ENCODE data around the gene SMARCD2. TPM values are rescaled to one million over a fixed set of nuclear protein-coding genes. Genes with fewer than 3 reads are reported as not detected.
"Not testable (repeated sequence)": the region's sequence is repeated elsewhere in the genome, so short reads cannot be mapped to it uniquely, and the experiment has no call there.

The SMARCD2 gene
- total RNA-seq, 1 donor from 2014 or later: 78.0 TPM

- intact Hi-C loops (cut with DNase I): no loop called here
- H3K4me3 ChIP-seq: peak overlapping the region; percentile 23 to 56
- H3K27me3 ChIP-seq: no peaks in the 10 kb centered on the region
- no peaks in the 10 kb centered on the region for H3K9me3 ChIP-seq
- TF ChIP-seq CTCF (IDR thresholded peaks at IDR 0.05): peak; percentile 73 to 84 (median 84)
- peaks cover 3 to 5% of the 10 kb centered on the region in 2 donors for H3K4me1 ChIP-seq
- H3K36me3 ChIP-seq: no peaks in the 10 kb centered on the region
- peak overlapping the region; percentile 36 to 41 for H3K27ac ChIP-seq
- DNase-seq (ENCODE audit: low spot score in 2 of 2): peak; percentile 69 to 95
Measured at GRCh38 chr17:63848834-63849689, 6.6 kb upstream of the SMARCD2 start.

- H3K4me1 ChIP-seq: peaks cover 7 to 10% of the 10 kb centered on the region in 2 donors
- no peak for DNase-seq (ENCODE audit: low spot score in 2 of 2)
- H3K27ac ChIP-seq: no peak overlapping the region
- H3K9me3 ChIP-seq: no peaks in the 10 kb centered on the region
- H3K27me3 ChIP-seq: no peaks in the 10 kb centered on the region
- no peak overlapping the region for H3K4me3 ChIP-seq
- no peaks in the 10 kb centered on the region for H3K36me3 ChIP-seq
- no peak for TF ChIP-seq CTCF (IDR thresholded peaks at IDR 0.05)
- intact Hi-C loops (cut with DNase I): no loop called here
Measured at GRCh38 chr17:63847525-63848249, 5.2 kb upstream of the SMARCD2 start.

GRCh38 chr17:63845509-63845908 is 3.0 kb upstream of the SMARCD2 start:
- Histone ChIP-seq H3K36me3 (no peaks in the 10 kb centered on the region), H3K4me1 (peaks cover 15 to 22% of the 10 kb centered on the region in 2 donors), H3K27ac (no peak overlapping the region), H3K4me3 (no peak overlapping the region), H3K27me3 (no peaks in the 10 kb centered on the region), H3K9me3 (no peaks in the 10 kb centered on the region)
- no peak for TF ChIP-seq CTCF (IDR thresholded peaks at IDR 0.05)
- no peak for DNase-seq (ENCODE audit: low spot score in 2 of 2)
- intact Hi-C loops (cut with DNase I): no loop called here

- Histone ChIP-seq H3K27me3 (no peaks in the 10 kb centered on the region), H3K36me3 (no peaks in the 10 kb centered on the region), H3K9me3 (no peaks in the 10 kb centered on the region), H3K4me3 (peak overlapping the region in 1 of 2 donors; percentile 98), H3K4me1 (peaks cover 22 to 35% of the 10 kb centered on the region in 2 donors), H3K27ac (peak overlapping the region; percentile 89 to 97)
- intact Hi-C loops (cut with DNase I): loop anchor here (1.0 kb wide), 1 partner anchor 17 kb away; the partner anchor contains the start of genes FTSJ3 and PSMC5
- DNase-seq (ENCODE audit: low spot score in 2 of 2): no peak
- no peak for TF ChIP-seq CTCF (IDR thresholded peaks at IDR 0.05)
Measured at GRCh38 chr17:63843910-63844677, 1.6 kb upstream of the SMARCD2 start.

GRCh38 chr17:63843387-63843888 is 953 bp upstream of the SMARCD2 start:
- intact Hi-C loops (cut with DNase I): loop anchor here (1.0 kb wide), 1 partner anchor 16 kb away; the partner anchor contains the start of genes FTSJ3 and PSMC5
- DNase-seq (ENCODE audit: low spot score in 2 of 2): peak in 1 of 2 donors; percentile 87
- H3K9me3 ChIP-seq, H3K27me3 ChIP-seq, H3K36me3 ChIP-seq: not testable (repeated sequence)
- H3K4me1 ChIP-seq: peaks cover 22 to 39% of the 10 kb centered on the region in 2 donors
- H3K27ac ChIP-seq: peak overlapping the region; percentile 89 to 97
- H3K4me3 ChIP-seq: peak overlapping the region; percentile 83 to 98

Measured in ascending aorta (tissue), 2 donors.